ENCODE data around the gene LSMEM2. TPM values are rescaled to one million over a fixed set of nuclear protein-coding genes. Genes with fewer than 3 reads are reported as not detected.

Gene LSMEM2
- polyA plus RNA-seq, 2 of the 4 experiments (the other 2 are of a cell fraction), result 0.09 TPM; not detected in 1

- ATAC-seq (no peak), FAIRE-seq (no peak), DNase-seq (ENCODE audit: low read depth in 1 of 2, low spot score in 1 of 2) (no peak)
- Histone ChIP-seq H3K9me3 (no peaks in the 10 kb centered on the region), H3K4me1 (peaks cover 17% of the 10 kb centered on the region), H3K4me2 (peak overlapping the region; percentile 86), H3K4me3 (peak overlapping the region; percentile 71), H3K27ac (peak overlapping the region; percentile 77 to 98)
- WGBS (ENCODE audit: missing lambda C conversion rate), result 50% methylated on average over 3 of the region's 4 CpGs
- CTCF ChIA-PET, result interaction anchor here (1.3 to 1.9 kb wide), 4 partner anchors 9 to 133 kb away, joined by 3 to 8 read pairs (median 4); no protein-coding TSS in a partner anchor
- POLR2A ChIA-PET, result interaction anchor here (2.1 kb wide), 1 partner anchor 10 kb away, joined by 27 read pairs; no protein-coding TSS in a partner anchor
- no peak for TF ChIP-seq CEBPB (IDR thresholded peaks at IDR 0.05)
- no peak for TF ChIP-seq JUNB (IDR thresholded peaks at IDR 0.05)
- no peak for TF ChIP-seq EHMT2 (IDR thresholded peaks at IDR 0.05; ENCODE audit: low read depth)
- TF ChIP-seq JUN (IDR thresholded peaks at IDR 0.05), result no peak
- no peak for TF ChIP-seq HOXA7 (CRISPR knock-in tag; IDR thresholded peaks at IDR 0.05)
- TF ChIP-seq FOSL2 (IDR thresholded peaks at IDR 0.05), result no peak
- no peak for TF ChIP-seq FOSL2 (CRISPR knock-in tag; IDR thresholded peaks at IDR 0.05)
- TF ChIP-seq ZC3H11A (IDR thresholded peaks at IDR 0.05), result no peak
- TF ChIP-seq RAD21 (conservative IDR thresholded peaks at IDR 0.05 in 1 of 2, IDR thresholded peaks at IDR 0.05 in 1 of 2), result no peak
- TF ChIP-seq CHD4 (IDR thresholded peaks at IDR 0.05; ENCODE audit: borderline replicate concordance), result no peak
- TF ChIP-seq KDM1A (IDR thresholded peaks at IDR 0.05; ENCODE audit: low read depth), result no peak
- no peak for TF ChIP-seq SMC3 (IDR thresholded peaks at IDR 0.05)
- no peak for TF ChIP-seq FOXS1 (CRISPR knock-in tag; IDR thresholded peaks at IDR 0.05)
- TF ChIP-seq CHD2 (IDR thresholded peaks at IDR 0.05; ENCODE audit: low read length, partially characterized antibody), result no peak
- no peak for TF ChIP-seq E2F6 (IDR thresholded peaks at IDR 0.05; ENCODE audit: borderline replicate concordance, low read depth)
- no peak for TF ChIP-seq ZFP36 (IDR thresholded peaks at IDR 0.05; ENCODE audit: borderline replicate concordance, partially characterized antibody)
Measured at GRCh38 chr3:50327129-50327528, 48.2 kb downstream of the LSMEM2 start.

DNA sequence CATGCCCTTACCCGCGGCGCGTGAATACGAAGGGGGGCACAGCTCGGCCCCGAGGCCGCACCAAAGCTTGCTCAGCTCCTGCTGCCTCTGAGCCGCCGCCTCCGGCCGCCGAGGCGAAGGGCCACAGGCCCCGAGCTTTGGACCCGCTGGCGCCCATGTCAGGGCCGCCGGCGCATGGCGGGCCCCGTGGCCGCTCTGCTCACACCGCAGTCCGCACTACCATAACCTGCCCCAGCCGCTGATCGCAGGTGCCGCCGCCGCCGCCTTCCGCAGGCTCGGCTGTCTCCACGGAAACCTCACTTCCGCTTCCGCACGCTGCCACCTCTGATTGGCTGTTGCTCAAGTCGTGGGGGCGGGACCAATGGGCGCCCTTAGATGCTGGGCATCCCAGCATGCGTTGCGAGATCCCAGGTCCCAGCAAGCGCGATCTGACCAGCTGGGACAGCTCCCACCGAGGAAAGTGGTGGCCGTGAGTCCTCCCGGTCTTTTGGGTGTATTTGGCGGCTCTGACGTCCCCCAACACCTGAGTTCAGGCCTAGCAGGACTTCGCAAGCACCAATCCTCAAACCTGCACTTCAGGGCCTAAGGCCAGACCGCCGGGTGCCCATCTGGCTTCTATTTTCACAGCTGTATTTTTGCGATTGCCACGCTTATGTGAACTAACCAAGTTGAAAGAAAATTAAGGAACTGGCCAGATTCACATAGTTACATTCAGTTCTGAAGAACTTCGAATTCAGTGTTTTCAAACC is 49.2 kb downstream of the LSMEM2 start, which contains the start of gene TUSC2:
TSS of gene TUSC2 (minus strand) at position 281 of the 749 bp plus-strand sequence. CDS start at position 157, 124 bp downstream.
- Histone ChIP-seq H3K4me2 (peak within 1 kb of the TSS; percentile 95), H3K4me1 (peaks cover 16% of the 10 kb centered on the region), H3K9me3 (no peaks in the 10 kb centered on the region), H3K27ac (peak within 1 kb of the TSS; percentile 77 to 98), H3K4me3 (peak within 1 kb of the TSS; percentile 71)
- FAIRE-seq, result no peak
- peak; percentile 82 to 91 for ATAC-seq
- DNase-seq (ENCODE audit: low read depth in 1 of 2, low spot score in 1 of 2), result peak; percentile 93 to 96
- ChIA-PET POLR2A (interaction anchor here (0.6 to 2.1 kb wide), 5 partner anchors 9 to 68 kb away, joined by 3 to 27 read pairs (median 12); partner anchors contain the start of genes CYB561D2, IFRD2 and NPRL2), CTCF (interaction anchor here (0.6 to 1.9 kb wide), 7 partner anchors 10 to 134 kb away, joined by 3 to 8 read pairs (median 3); no protein-coding TSS in a partner anchor)
- WGBS (ENCODE audit: missing lambda C conversion rate), result 8% methylated on average over 11 of the region's 55 CpGs
- TF ChIP-seq KDM5A (IDR thresholded peaks at IDR 0.05) (peak; percentile 42), RAD21 (conservative IDR thresholded peaks at IDR 0.05 in 1 of 2, IDR thresholded peaks at IDR 0.05 in 1 of 2) (no peak), ZFP36 (IDR thresholded peaks at IDR 0.05; ENCODE audit: borderline replicate concordance, partially characterized antibody) (no peak), POLR2A (IDR thresholded peaks at IDR 0.05; ENCODE audit: low read length) (peak; percentile 72), PHF8 (IDR thresholded peaks at IDR 0.05; ENCODE audit: borderline replicate concordance, low read depth) (peak; percentile 39; the same call in 1 of the 2 replicates), MAX (IDR thresholded peaks at IDR 0.05) (peak; percentile 36; the same call in 1 of the 2 replicates), MYC (IDR thresholded peaks at IDR 0.05; ENCODE audit: borderline replicate concordance, low read length) (no peak), HES2 (IDR thresholded peaks at IDR 0.05) (no peak), JUN (IDR thresholded peaks at IDR 0.05) (peak in 1 of 2 experiments; percentile 43; a peak in 1 of 5 replicates), FOSB (CRISPR knock-in tag; IDR thresholded peaks at IDR 0.05) (0 out of 2 replicates have a peak, but pooled peaks have one; percentile 31), HOXB5 (CRISPR knock-in tag; IDR thresholded peaks at IDR 0.05) (no peak)
- TF ChIP-seq, protein P1, sequence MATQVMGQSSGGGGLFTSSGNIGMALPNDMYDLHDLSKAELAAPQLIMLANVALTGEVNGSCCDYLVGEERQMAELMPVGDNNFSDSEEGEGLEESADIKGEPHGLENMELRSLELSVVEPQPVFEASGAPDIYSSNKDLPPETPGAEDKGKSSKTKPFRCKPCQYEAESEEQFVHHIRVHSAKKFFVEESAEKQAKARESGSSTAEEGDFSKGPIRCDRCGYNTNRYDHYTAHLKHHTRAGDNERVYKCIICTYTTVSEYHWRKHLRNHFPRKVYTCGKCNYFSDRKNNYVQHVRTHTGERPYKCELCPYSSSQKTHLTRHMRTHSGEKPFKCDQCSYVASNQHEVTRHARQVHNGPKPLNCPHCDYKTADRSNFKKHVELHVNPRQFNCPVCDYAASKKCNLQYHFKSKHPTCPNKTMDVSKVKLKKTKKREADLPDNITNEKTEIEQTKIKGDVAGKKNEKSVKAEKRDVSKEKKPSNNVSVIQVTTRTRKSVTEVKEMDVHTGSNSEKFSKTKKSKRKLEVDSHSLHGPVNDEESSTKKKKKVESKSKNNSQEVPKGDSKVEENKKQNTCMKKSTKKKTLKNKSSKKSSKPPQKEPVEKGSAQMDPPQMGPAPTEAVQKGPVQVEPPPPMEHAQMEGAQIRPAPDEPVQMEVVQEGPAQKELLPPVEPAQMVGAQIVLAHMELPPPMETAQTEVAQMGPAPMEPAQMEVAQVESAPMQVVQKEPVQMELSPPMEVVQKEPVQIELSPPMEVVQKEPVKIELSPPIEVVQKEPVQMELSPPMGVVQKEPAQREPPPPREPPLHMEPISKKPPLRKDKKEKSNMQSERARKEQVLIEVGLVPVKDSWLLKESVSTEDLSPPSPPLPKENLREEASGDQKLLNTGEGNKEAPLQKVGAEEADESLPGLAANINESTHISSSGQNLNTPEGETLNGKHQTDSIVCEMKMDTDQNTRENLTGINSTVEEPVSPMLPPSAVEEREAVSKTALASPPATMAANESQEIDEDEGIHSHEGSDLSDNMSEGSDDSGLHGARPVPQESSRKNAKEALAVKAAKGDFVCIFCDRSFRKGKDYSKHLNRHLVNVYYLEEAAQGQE (IDR thresholded peaks at IDR 0.05), result no peak
- TF ChIP-seq, protein P2, sequence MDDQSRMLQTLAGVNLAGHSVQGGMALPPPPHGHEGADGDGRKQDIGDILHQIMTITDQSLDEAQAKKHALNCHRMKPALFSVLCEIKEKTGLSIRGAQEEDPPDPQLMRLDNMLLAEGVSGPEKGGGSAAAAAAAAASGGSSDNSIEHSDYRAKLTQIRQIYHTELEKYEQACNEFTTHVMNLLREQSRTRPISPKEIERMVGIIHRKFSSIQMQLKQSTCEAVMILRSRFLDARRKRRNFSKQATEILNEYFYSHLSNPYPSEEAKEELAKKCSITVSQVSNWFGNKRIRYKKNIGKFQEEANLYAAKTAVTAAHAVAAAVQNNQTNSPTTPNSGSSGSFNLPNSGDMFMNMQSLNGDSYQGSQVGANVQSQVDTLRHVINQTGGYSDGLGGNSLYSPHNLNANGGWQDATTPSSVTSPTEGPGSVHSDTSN (IDR thresholded peaks at IDR 0.05), result peak; percentile 24
- TF ChIP-seq, protein P3, sequence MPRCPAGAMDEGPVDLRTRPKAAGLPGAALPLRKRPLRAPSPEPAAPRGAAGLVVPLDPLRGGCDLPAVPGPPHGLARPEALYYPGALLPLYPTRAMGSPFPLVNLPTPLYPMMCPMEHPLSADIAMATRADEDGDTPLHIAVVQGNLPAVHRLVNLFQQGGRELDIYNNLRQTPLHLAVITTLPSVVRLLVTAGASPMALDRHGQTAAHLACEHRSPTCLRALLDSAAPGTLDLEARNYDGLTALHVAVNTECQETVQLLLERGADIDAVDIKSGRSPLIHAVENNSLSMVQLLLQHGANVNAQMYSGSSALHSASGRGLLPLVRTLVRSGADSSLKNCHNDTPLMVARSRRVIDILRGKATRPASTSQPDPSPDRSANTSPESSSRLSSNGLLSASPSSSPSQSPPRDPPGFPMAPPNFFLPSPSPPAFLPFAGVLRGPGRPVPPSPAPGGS (IDR thresholded peaks at IDR 0.05), result peak; percentile 29; the same call in 1 of the 3 replicates
- TF ChIP-seq, protein P4, sequence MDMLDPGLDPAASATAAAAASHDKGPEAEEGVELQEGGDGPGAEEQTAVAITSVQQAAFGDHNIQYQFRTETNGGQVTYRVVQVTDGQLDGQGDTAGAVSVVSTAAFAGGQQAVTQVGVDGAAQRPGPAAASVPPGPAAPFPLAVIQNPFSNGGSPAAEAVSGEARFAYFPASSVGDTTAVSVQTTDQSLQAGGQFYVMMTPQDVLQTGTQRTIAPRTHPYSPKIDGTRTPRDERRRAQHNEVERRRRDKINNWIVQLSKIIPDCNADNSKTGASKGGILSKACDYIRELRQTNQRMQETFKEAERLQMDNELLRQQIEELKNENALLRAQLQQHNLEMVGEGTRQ (IDR thresholded peaks at IDR 0.05), result no peak

Data from A549 (cell line).